ENCODE measurements around the gene SMPD4. TPM values are rescaled to one million over a fixed set of nuclear protein-coding genes. Genes with fewer than 3 reads are reported as not detected.
"Not testable (repeated sequence)": the region's sequence is repeated elsewhere in the genome, so short reads cannot be mapped to it uniquely, and the experiment has no call there.

The SMPD4 gene
- total RNA-seq, 4 donors from 2014 or later: 27.3 to 46.3 (median 36.9) TPM

- intact Hi-C loops (cut with DNase I): no loop called here
- H3K27me3 ChIP-seq: no peaks in the 10 kb centered on the region
- peaks cover 12 to 20% (median 17%) of the 10 kb centered on the region in 4 donors for H3K4me1 ChIP-seq
- peaks cover 0 to 21% (median 6%) of the 10 kb centered on the region in 4 donors for H3K36me3 ChIP-seq
- 100% methylated on average over 2 of the region's 4 CpGs for WGBS
- no peaks in the 10 kb centered on the region for H3K9me3 ChIP-seq
- TF ChIP-seq CTCF (IDR thresholded peaks at IDR 0.05): no peak
- TF ChIP-seq POLR2AphosphoS5 (IDR thresholded peaks at IDR 0.05): no peak
- no peak for TF ChIP-seq POLR2A (IDR thresholded peaks at IDR 0.05; ENCODE audit: low read depth)
- no peak for TF ChIP-seq EP300 (IDR thresholded peaks at IDR 0.05)
- H3K27ac ChIP-seq (replicated peaks in 1 of 4): no peak overlapping the region
- DNase-seq (ENCODE audit: extremely low spot score): no peak
- H3K4me3 ChIP-seq: no peak overlapping the region
These were observed 4.5 kb upstream of the SMPD4 start for GRCh38 chr2:130185896-130186295.

DNA sequence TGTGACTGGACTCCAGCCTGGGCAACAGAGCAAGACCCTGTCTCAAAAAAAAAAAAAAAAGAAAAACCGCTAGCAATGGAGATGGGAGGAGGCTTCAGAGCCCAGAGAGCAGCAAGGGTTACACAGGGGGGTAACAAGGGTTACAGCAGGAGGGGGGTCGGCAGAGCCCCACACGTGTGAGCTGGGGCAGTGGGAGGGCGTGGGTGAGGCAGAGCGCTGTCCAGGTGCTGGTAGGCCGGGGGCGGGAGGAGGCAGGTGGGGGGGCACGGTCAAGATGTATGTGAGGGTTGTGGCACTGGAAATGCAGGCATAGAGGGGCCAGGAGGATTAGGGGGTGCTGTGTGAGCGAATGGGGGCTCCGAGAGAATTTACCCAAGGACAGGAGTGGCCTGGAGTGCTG is 4.0 kb upstream of the SMPD4 start:
- WGBS: 75% methylated on average over 10 of the region's 10 CpGs
- peaks cover 15 to 25% (median 21%) of the 10 kb centered on the region in 4 donors for H3K4me1 ChIP-seq
- TF ChIP-seq POLR2A (IDR thresholded peaks at IDR 0.05; ENCODE audit: low read depth): no peak
- TF ChIP-seq EP300 (IDR thresholded peaks at IDR 0.05): no peak
- no peak for TF ChIP-seq POLR2AphosphoS5 (IDR thresholded peaks at IDR 0.05)
- no peak for TF ChIP-seq CTCF (IDR thresholded peaks at IDR 0.05)

DNA sequence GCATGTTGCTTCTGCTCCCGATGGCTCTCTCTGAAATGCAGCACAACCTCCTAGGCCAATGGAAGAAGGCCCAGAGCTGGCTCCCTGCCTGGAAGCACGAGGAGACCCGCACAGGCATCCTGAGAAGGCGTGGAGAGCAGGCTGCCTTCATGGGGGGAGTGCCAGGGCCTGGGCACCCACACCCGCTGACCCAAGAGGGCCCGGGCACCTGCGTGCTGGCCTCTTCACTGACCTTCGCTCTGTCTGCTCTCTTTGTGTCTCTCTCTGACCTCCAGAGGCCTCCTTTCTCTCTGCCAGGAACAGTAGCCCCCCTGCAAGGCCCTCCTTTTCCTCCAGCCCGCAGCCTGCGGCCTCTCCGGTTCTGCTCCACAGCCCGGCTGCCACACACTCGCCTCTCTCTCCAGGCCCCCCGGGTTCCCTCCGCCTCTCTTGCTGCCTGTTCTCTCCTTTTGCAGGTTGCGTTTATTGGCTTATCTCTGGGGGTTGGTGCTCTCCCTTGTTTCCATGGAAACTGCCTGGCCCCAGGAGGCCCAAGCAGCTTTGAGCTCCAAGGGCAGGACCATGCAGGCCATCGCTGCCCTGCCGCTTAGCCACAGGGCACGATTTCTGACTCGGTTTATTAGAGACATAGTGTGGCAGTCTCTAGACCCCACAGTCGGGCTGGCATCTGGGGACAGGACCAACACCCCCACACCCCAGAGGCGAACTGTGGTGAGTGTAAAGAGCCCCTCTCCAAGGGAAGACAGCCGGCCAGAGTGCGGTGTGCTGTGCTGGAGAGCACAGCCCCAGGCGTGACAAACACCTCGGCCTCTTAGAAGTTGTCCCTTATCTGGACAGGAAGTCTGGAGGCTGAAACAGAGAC is 2.3 kb upstream of the SMPD4 start:
- Histone ChIP-seq H3K4me1 (peaks cover 24 to 40% (median 32%) of the 10 kb centered on the region in 4 donors), H3K9me3 (no peaks in the 10 kb centered on the region), H3K27me3 (no peaks in the 10 kb centered on the region), H3K36me3 (peaks cover 0 to 13% (median 4%) of the 10 kb centered on the region in 4 donors), H3K27ac (replicated peaks in 1 of 4) (peak overlapping the region; percentile 72 to 96 (median 94)), H3K4me3 (peak overlapping the region; percentile 69 to 96 (median 90))
- DNase-seq (ENCODE audit: extremely low spot score): no peak
- 70% methylated on average over 24 of the region's 26 CpGs for WGBS
- intact Hi-C loops (cut with DNase I): loop anchor here (2.0 kb wide), 1 partner anchor 149 kb away; no protein-coding TSS in a partner anchor
- no peak for TF ChIP-seq CTCF (IDR thresholded peaks at IDR 0.05)
- TF ChIP-seq POLR2A (IDR thresholded peaks at IDR 0.05; ENCODE audit: low read depth): no peak
- no peak for TF ChIP-seq EP300 (IDR thresholded peaks at IDR 0.05)
- TF ChIP-seq POLR2AphosphoS5 (IDR thresholded peaks at IDR 0.05): no peak

More for the DNA sequence above, 4.0 kb upstream of the SMPD4 start:
- Histone ChIP-seq H3K27me3 (no peaks in the 10 kb centered on the region), H3K36me3 (peaks cover 0 to 19% (median 4%) of the 10 kb centered on the region in 4 donors), H3K9me3 (no peaks in the 10 kb centered on the region), H3K27ac (replicated peaks in 1 of 4) (no peak overlapping the region), H3K4me3 (no peak overlapping the region)
- DNase-seq (ENCODE audit: extremely low spot score): no peak
- intact Hi-C loops (cut with DNase I): no loop called here

DNA sequence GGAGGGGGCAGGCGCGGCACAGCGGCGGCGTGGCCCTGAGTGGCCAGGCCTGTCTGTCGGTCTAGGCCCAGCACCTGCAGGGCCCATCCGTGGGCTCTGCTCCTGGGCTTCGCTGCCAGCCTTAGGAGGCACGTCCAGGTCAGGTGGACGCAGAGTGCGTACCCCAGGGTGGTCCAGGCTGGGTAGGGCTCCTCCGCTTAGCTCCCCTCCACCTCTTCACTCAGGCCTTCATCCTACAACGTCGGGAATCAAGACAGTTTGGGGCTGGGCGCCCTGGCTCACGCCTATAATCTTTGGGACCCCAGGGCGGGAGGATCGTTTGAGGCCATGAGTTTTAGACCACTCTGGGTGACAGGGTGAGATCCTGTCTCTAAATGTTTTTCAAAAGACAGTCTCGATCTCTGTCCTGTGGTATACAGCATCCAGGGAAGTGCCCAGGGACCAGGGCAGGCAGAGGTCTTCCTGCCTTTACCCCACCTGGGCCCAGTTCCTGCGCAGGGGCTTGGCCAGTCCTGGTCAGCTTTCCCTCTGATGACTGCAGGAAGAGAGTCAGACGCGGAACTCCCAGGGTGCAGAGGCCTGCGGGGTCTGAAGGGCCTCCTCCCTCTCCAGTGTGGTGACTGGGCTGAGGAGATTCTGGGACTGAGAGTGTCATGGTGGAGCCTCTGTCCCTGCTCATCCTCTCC is 1.6 kb upstream of the SMPD4 start:
- 26% methylated on average over 9 of the region's 23 CpGs for WGBS
- intact Hi-C loops (cut with DNase I): loop anchor here (2.0 kb wide), 1 partner anchor 150 kb away; no protein-coding TSS in a partner anchor
- Histone ChIP-seq H3K27ac (replicated peaks in 1 of 4) (peak overlapping the region; percentile 72 to 96 (median 94)), H3K36me3 (peaks cover 0 to 15% (median 4%) of the 10 kb centered on the region in 4 donors), H3K4me3 (peak overlapping the region; percentile 69 to 96 (median 90)), H3K4me1 (peaks cover 24 to 40% (median 32%) of the 10 kb centered on the region in 4 donors)
- DNase-seq (ENCODE audit: extremely low spot score); H3K27me3 ChIP-seq; H3K9me3 ChIP-seq: not testable (repeated sequence)
